ENCODE measurements around the gene MRI1.

The MRI1 gene

DNA sequence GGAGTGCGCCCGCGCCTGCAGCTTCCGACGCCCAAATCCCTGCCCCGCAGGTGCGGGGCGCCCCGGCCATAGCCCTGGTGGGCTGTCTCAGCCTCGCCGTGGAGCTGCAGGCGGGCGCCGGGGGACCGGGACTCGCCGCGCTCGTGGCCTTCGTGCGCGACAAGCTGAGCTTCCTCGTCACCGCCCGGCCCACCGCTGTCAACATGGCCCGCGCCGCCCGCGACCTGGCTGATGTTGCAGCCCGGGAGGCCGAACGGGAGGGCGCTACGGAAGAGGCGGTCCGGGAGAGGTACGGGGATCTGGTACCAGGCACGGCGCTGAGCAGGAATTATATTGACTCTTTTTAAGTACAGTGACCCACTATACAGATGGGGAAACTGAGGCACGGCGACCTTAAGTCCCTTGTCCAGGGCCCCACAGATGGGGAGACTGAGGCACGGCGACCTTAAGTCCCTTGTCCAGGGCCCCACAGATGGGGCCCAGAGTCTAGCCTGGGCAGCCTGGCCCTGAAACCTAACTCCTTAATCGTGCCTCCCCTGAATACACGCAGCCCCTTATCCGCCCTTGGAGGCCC is 586 bp downstream of the MRI1 start:
- H3K4me3 ChIP-seq (ENCODE audit: low read depth, low read length) = peak overlapping the region; percentile 85
- TF ChIP-seq ZNF473 (tag by site-specific recombination; IDR thresholded peaks at IDR 0.05) (no peak), ZEB2 (tag by site-specific recombination; IDR thresholded peaks at IDR 0.05) (0 out of 2 replicates have a peak, but pooled peaks have one; percentile 39), ZNF624 (tag by site-specific recombination; IDR thresholded peaks at IDR 0.05) (no peak), ZBTB11 (tag by site-specific recombination; conservative IDR thresholded peaks at IDR 0.05; ENCODE audit: low read depth) (peak; percentile 29; the same call in 1 of the 2 replicates), KLF9 (tag by site-specific recombination; IDR thresholded peaks at IDR 0.05; ENCODE audit: low read depth) (no peak), GLIS1 (tag by site-specific recombination; IDR thresholded peaks at IDR 0.05) (peak; percentile 68), ZNF843 (tag by site-specific recombination; IDR thresholded peaks at IDR 0.05) (0 out of 2 replicates have a peak, but pooled peaks have one; percentile 25), ZFP69B (tag by site-specific recombination; IDR thresholded peaks at IDR 0.05) (peak; percentile 74; the same call in 1 of the 2 replicates), WT1 (tag by site-specific recombination; IDR thresholded peaks at IDR 0.05) (0 out of 2 replicates have a peak, but pooled peaks have one; percentile 33), ZBTB20 (tag by site-specific recombination; IDR thresholded peaks at IDR 0.05) (peak; percentile 48; the same call in 1 of the 2 replicates), ZNF10 (tag by site-specific recombination; IDR thresholded peaks at IDR 0.05) (0 out of 2 replicates have a peak, but pooled peaks have one; percentile 34), ZBTB8A (tag by site-specific recombination; IDR thresholded peaks at IDR 0.05) (peak; percentile 80), ZNF837 (tag by site-specific recombination; IDR thresholded peaks at IDR 0.05) (no peak), ZNF629 (tag by site-specific recombination; IDR thresholded peaks at IDR 0.05) (0 out of 2 replicates have a peak, but pooled peaks have one; percentile 10), RBAK (tag by site-specific recombination; IDR thresholded peaks at IDR 0.05) (no peak), ZBTB10 (tag by site-specific recombination; IDR thresholded peaks at IDR 0.05) (0 out of 2 replicates have a peak, but pooled peaks have one; percentile 16), YY1 (tag by site-specific recombination; IDR thresholded peaks at IDR 0.05) (peak; percentile 27; the same call in 1 of the 2 replicates), KLF17 (tag by site-specific recombination; IDR thresholded peaks at IDR 0.05) (0 out of 2 replicates have a peak, but pooled peaks have one; percentile 53), ZSCAN16 (tag by site-specific recombination; IDR thresholded peaks at IDR 0.05) (no peak), GLIS2 (tag by site-specific recombination; IDR thresholded peaks at IDR 0.05) (peak; percentile 12; the same call in 1 of the 2 replicates), PRDM6 (tag by site-specific recombination; IDR thresholded peaks at IDR 0.05) (no peak)
- TF ChIP-seq, protein P1, sequence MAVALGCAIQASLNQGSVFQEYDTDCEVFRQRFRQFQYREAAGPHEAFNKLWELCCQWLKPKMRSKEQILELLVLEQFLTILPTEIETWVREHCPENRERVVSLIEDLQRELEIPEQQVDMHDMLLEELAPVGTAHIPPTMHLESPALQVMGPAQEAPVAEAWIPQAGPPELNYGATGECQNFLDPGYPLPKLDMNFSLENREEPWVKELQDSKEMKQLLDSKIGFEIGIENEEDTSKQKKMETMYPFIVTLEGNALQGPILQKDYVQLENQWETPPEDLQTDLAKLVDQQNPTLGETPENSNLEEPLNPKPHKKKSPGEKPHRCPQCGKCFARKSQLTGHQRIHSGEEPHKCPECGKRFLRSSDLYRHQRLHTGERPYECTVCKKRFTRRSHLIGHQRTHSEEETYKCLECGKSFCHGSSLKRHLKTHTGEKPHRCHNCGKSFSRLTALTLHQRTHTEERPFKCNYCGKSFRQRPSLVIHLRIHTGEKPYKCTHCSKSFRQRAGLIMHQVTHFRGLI (tag by site-specific recombination; IDR thresholded peaks at IDR 0.05) = peak; percentile 11; the same call in 1 of the 2 replicates
- TF ChIP-seq, protein P2, sequence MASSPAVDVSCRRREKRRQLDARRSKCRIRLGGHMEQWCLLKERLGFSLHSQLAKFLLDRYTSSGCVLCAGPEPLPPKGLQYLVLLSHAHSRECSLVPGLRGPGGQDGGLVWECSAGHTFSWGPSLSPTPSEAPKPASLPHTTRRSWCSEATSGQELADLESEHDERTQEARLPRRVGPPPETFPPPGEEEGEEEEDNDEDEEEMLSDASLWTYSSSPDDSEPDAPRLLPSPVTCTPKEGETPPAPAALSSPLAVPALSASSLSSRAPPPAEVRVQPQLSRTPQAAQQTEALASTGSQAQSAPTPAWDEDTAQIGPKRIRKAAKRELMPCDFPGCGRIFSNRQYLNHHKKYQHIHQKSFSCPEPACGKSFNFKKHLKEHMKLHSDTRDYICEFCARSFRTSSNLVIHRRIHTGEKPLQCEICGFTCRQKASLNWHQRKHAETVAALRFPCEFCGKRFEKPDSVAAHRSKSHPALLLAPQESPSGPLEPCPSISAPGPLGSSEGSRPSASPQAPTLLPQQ (tag by site-specific recombination; IDR thresholded peaks at IDR 0.05) = peak; percentile 62; the same call in 1 of the 2 replicates
- TF ChIP-seq, protein P3, sequence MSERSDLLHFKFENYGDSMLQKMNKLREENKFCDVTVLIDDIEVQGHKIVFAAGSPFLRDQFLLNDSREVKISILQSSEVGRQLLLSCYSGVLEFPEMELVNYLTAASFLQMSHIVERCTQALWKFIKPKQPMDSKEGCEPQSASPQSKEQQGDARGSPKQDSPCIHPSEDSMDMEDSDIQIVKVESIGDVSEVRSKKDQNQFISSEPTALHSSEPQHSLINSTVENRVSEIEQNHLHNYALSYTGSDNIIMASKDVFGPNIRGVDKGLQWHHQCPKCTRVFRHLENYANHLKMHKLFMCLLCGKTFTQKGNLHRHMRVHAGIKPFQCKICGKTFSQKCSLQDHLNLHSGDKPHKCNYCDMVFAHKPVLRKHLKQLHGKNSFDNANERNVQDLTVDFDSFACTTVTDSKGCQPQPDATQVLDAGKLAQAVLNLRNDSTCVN (tag by site-specific recombination; optimal IDR thresholded peaks at IDR 0.05) = peak; percentile 80
- peaks cover 28 to 63% of the 10 kb centered on the region in 2 experiments; a peak in 2 of 3 replicates for H3K36me3 ChIP-seq (ENCODE audit: control insufficient read depth in 2 of 2, insufficient read depth in 1 of 2, low read length in 2 of 2)
- ChIA-PET CTCF (interaction anchor here (0.6 to 1.1 kb wide), 3 partner anchors 10 to 799 kb away, joined by 3 to 4 read pairs (median 3); no protein-coding TSS in a partner anchor), POLR2A (interaction anchor here (0.8 to 2.1 kb wide), 11 partner anchors 9 to 315 kb away, joined by 3 to 30 read pairs (median 4); partner anchors contain the start of gene C19orf53)
- H3K9me3 ChIP-seq (ENCODE audit: control insufficient read depth, insufficient read depth, low read depth, low read length) = no peaks in the 10 kb centered on the region
- H3K27ac ChIP-seq (ENCODE audit: extremely low read depth, low read depth, low read length) = peak overlapping the region; percentile 35; the same call in 1 of the 2 replicates
- no peaks in the 10 kb centered on the region for H3K4me1 ChIP-seq (ENCODE audit: control insufficient read depth, insufficient read depth, low read length)
